ENCODE measurements around the gene ZBTB20. TPM values are rescaled to one million over a fixed set of nuclear protein-coding genes. Genes with fewer than 3 reads are reported as not detected.

ZBTB20 gene
- total RNA-seq, 3 donors from 2014 or later, result 62.9 to 150 (median 109) TPM

DNA sequence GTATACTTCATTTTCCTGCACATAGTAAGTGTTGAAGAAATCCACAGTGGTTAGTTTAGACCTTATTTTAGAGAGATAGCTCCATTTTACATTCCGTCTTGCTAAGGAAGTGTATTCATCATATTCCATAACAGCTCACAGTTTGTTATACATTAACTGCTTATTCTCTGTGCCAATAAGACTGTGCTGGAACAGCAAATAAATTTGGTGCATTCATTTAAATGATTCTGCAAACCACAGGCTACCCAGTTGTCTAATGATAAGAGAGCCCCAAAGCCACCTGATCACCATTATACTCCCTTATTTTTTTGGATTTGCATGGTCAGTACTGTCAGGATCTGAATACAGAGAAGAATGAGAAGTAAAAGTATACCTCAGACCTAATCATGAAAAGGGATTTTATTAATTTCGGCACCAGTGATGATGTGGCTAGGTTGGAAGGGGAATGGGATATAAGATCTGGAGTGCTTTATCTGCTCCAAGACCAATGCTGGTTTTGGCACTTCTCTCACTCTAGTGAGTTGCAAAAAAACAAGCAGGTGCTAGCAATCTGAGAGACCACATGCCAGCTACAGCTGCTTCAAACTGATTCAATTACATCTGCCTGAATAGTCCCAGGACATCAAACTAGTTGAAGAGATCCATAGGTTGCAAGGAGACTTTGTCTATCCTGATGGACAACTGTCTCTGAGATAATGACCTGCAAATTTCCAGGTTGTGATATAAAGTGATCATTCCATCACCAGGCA lies 254.8 kb downstream of the ZBTB20 start:
- no peaks in the 10 kb centered on the region for H3K27me3 ChIP-seq
- H3K27ac ChIP-seq, result no peak overlapping the region
- no peaks in the 10 kb centered on the region for H3K36me3 ChIP-seq
- intact Hi-C loops (cut with DNase I; ENCODE audit: low total_unique reads), result no loop called here
- no peak overlapping the region for H3K4me3 ChIP-seq
- no peaks in the 10 kb centered on the region for H3K9me3 ChIP-seq
- no peaks in the 10 kb centered on the region for H3K4me1 ChIP-seq
- DNase-seq (ENCODE audit: low spot score in 2 of 2), result no peak
- TF ChIP-seq, protein P1, sequence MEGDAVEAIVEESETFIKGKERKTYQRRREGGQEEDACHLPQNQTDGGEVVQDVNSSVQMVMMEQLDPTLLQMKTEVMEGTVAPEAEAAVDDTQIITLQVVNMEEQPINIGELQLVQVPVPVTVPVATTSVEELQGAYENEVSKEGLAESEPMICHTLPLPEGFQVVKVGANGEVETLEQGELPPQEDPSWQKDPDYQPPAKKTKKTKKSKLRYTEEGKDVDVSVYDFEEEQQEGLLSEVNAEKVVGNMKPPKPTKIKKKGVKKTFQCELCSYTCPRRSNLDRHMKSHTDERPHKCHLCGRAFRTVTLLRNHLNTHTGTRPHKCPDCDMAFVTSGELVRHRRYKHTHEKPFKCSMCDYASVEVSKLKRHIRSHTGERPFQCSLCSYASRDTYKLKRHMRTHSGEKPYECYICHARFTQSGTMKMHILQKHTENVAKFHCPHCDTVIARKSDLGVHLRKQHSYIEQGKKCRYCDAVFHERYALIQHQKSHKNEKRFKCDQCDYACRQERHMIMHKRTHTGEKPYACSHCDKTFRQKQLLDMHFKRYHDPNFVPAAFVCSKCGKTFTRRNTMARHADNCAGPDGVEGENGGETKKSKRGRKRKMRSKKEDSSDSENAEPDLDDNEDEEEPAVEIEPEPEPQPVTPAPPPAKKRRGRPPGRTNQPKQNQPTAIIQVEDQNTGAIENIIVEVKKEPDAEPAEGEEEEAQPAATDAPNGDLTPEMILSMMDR (IDR thresholded peaks at IDR 0.05), result no peak
- TF ChIP-seq POLR2A (IDR thresholded peaks at IDR 0.05) (no peak), POLR2AphosphoS5 (IDR thresholded peaks at IDR 0.05) (no peak)

DNA sequence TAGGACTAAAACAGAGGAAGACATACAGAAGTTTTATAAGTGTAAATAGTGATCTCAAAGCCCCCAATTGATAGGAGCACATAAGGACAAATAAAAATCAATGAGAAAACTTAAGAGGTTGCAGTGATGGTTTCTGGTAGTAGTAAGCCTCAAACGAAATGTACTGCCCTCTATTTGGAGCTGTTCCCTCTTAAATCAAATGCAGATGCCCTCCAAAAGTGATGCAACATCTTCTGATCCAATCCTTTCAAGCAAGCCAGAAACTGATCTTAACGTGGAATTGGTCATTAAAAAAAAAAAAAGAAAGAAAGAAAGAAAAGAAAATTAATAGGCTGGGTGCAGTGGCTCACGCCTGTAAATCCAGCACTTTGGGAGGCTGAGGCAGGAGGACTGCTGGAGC lies 259.3 kb downstream of the ZBTB20 start:
- DNase-seq (ENCODE audit: low spot score in 2 of 2), result no peak
- H3K9me3 ChIP-seq, result no peaks in the 10 kb centered on the region
- intact Hi-C loops (cut with DNase I; ENCODE audit: low total_unique reads), result no loop called here
- no peaks in the 10 kb centered on the region for H3K4me1 ChIP-seq
- no peaks in the 10 kb centered on the region for H3K27me3 ChIP-seq
- TF ChIP-seq, protein P1 (IDR thresholded peaks at IDR 0.05), result no peak
- no peak for TF ChIP-seq POLR2A (IDR thresholded peaks at IDR 0.05)
- no peak for TF ChIP-seq POLR2AphosphoS5 (IDR thresholded peaks at IDR 0.05)
- no peak overlapping the region for H3K27ac ChIP-seq
- H3K36me3 ChIP-seq, result no peaks in the 10 kb centered on the region
- H3K4me3 ChIP-seq, result no peak overlapping the region

DNA sequence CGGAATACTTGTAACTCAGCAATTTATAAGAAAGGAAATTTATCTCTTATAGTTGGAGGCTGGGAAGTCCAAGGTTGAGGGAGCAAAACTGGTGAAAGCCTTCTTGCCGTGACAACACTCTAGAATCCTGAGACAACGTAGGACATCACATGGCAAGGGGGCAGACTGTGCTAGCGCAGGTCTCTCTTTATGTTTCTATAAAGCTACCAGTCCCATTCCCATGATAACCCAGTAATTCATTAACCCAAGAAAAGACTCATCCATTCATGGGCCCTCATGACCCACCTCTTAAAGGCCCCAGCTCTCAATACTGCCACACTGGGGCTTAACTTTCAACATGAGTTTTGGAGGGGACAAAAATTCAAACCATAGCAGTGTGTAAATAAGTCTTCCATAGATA lies 260.2 kb downstream of the ZBTB20 start:
- Histone ChIP-seq H3K27ac (no peak overlapping the region), H3K27me3 (no peaks in the 10 kb centered on the region), H3K36me3 (no peaks in the 10 kb centered on the region), H3K4me1 (no peaks in the 10 kb centered on the region), H3K4me3 (no peak overlapping the region), H3K9me3 (no peaks in the 10 kb centered on the region)
- DNase-seq (ENCODE audit: low spot score in 2 of 2), result no peak
- intact Hi-C loops (cut with DNase I; ENCODE audit: low total_unique reads), result no loop called here
- TF ChIP-seq POLR2A (IDR thresholded peaks at IDR 0.05) (no peak), POLR2AphosphoS5 (IDR thresholded peaks at IDR 0.05) (no peak)
- TF ChIP-seq, protein P1 (IDR thresholded peaks at IDR 0.05), result no peak

DNA sequence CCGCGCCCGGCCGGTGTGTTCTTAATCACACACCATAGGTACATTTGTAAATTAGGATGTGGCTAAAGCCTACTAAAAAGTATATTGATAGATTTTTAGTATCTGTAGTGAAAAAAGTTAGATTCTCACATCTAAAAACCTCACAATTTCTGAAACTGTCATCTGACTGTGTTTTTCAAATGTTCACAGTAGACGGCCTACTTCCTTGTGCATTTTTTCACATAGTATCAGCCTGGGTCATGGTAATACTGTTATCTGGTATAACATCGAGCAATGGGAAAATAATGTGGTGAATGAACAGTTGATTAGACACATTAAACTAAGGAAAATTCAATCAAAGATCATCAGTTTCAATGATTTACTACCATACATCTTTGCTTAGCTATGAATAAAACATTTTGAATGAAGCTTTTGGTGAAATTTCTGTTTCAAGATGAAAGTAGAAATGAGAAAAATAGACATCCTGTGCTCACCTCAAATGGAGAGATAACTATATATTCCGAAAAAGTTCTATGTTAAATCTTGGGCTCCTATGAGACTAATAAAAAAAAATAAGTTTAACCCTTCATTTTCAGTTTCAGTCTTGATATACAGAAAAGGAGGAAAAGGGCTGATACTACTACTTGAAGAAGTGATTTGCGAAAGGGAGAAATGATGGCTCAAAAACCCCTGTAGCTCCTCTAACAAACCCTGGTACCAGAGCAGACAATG lies 262.7 kb downstream of the ZBTB20 start:
- no peak overlapping the region for H3K4me3 ChIP-seq
- H3K4me1 ChIP-seq, result peaks cover 0 to 10% of the 10 kb centered on the region in 2 donors
- no peaks in the 10 kb centered on the region for H3K9me3 ChIP-seq
- H3K27ac ChIP-seq, result no peak overlapping the region
- H3K27me3 ChIP-seq, result no peaks in the 10 kb centered on the region
- H3K36me3 ChIP-seq, result no peaks in the 10 kb centered on the region
- intact Hi-C loops (cut with DNase I; ENCODE audit: low total_unique reads), result no loop called here
- no peak for DNase-seq (ENCODE audit: low spot score in 2 of 2)
- TF ChIP-seq POLR2A (IDR thresholded peaks at IDR 0.05), result no peak
- TF ChIP-seq POLR2AphosphoS5 (IDR thresholded peaks at IDR 0.05), result no peak
- TF ChIP-seq, protein P1 (IDR thresholded peaks at IDR 0.05), result no peak

DNA sequence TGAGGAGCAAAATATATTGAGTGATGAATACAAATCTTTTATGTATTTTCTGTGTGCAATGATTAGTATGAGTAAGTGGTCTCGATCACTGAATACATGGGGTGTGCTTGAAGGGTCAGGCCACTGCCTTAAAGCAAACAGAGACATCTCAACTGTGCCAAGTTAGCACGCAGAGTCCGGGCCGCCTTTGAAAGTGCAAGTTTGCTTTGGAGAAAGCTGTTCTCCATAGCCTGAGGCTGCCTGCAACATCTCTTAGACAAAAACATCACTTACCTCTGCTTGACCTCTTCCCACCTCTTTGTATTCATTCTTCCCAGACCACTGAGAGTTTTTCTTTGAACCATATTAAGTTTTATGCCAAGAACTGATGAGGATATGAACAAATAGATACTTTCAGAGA lies 267.0 kb downstream of the ZBTB20 start:
- H3K27me3 ChIP-seq, result no peaks in the 10 kb centered on the region
- no peaks in the 10 kb centered on the region for H3K36me3 ChIP-seq
- peak overlapping the region; percentile 50 to 72 for H3K27ac ChIP-seq
- intact Hi-C loops (cut with DNase I; ENCODE audit: low total_unique reads), result no loop called here
- H3K9me3 ChIP-seq, result no peaks in the 10 kb centered on the region
- no peak for TF ChIP-seq POLR2AphosphoS5 (IDR thresholded peaks at IDR 0.05)
- no peak for TF ChIP-seq POLR2A (IDR thresholded peaks at IDR 0.05)
- TF ChIP-seq, protein P1 (IDR thresholded peaks at IDR 0.05), result no peak
- DNase-seq (ENCODE audit: low spot score in 2 of 2), result peak in 1 of 2 donors; percentile 45
- H3K4me1 ChIP-seq, result peaks cover 0 to 15% of the 10 kb centered on the region in 2 donors
- H3K4me3 ChIP-seq, result no peak overlapping the region
